K562 (cell line): ENCODE results near the gene FSTL1. TPM values are rescaled to one million over a fixed set of nuclear protein-coding genes. Genes with fewer than 3 reads are reported as not detected.

Source experiments
- ATAC-seq: fragments of 200-7000 bp; cut with Tn5 transposase; 3 replicates; pipeline ENCODE4 v1.9.1; 2020; ENCODE audit warnings: moderate library complexity
- BruUV-seq: library from RNA; stranded (reverse); fragments of 400-500 nt; replicated peaks from 2 replicates; lab custom pipeline; 2021; lab: Mats Ljungman, UMichigan
- CTCF ChIA-PET: fragments of 300-600 bp; formaldehyde crosslinking; extraction: SDS; loops from one replicate; lab custom pipeline; 2021; ENCODE audit warnings: low intra/inter-chr PET ratio; lab: Yijun Ruan, JAX
- POLR2A ChIA-PET: fragments of 300-600, 350-650 bp; sonication (Branson Sonifier 250); formaldehyde crosslinking; extraction: SDS; loops from one replicate; lab custom pipeline; 2021; ENCODE audit warnings: antibody characterized with exemption, inconsistent platforms; lab: Yijun Ruan, JAX
- DNase-seq, 4 experiments: peaks; one replicate each; pipeline versions ENCODE4 v3.0.0 to v3.0.0-alpha.2; 2011 to 2018; ENCODE audit warnings: low spot score in 3 of 4, mixed read lengths in 3 of 4; ENCODE audit errors: extremely low read depth in 1 of 4
- FAIRE-seq: peaks from 2 replicates; lab custom pipeline; 2011; peaks lifted over from hg19 to GRCh38; lab: Jason Lieb, UNC
- H2AFZ ChIP-seq: 2 replicates; pipeline ENCODE4 v1.6.0; 2011; ENCODE audit warnings: low read depth, low read length, control low read depth, inconsistent platforms
- H3K27ac ChIP-seq: fragments of 200-600 bp; 3 replicates; pipeline ENCODE4 v1.8.0; 2011; ENCODE audit warnings: low read depth, mild to moderate bottlenecking, control low read depth, inconsistent platforms, low read length, moderate library complexity, mixed read lengths; ENCODE audit errors: extremely low read depth
- H3K27me3 ChIP-seq, 2 experiments: fragments of 300-600 bp in 1 of 2; 2 replicates in 1 of 2; 3 replicates in 1 of 2; pipeline versions ENCODE4 v1.6.0 to v1.8.0; 2011; ENCODE audit warnings: inconsistent platforms in 2 of 2, low read length in 2 of 2, mild to moderate bottlenecking in 1 of 2, mixed read lengths in 1 of 2, moderate library complexity in 1 of 2; ENCODE audit not compliant: control insufficient read depth in 2 of 2, insufficient read depth in 2 of 2
- H3K36me3 ChIP-seq: fragments of 300-600 bp; 3 replicates; pipeline ENCODE4 v1.8.0; 2011; ENCODE audit warnings: mild to moderate bottlenecking, low read length, inconsistent platforms; ENCODE audit not compliant: control insufficient read depth, insufficient read depth
- H3K4me1 ChIP-seq, 2 experiments: fragments of 200-600 bp in 1 of 2; replicated peaks in 1 of 2; 2 replicates in 1 of 2; 3 replicates in 1 of 2; pipeline versions ENCODE4 v1.5.1 to v1.8.0; 2011; ENCODE audit warnings: inconsistent platforms in 2 of 2, low read length in 2 of 2, mild to moderate bottlenecking in 1 of 2, mixed read lengths in 1 of 2, moderate library complexity in 1 of 2; ENCODE audit not compliant: control insufficient read depth in 2 of 2, insufficient read depth in 2 of 2
- H3K4me2 ChIP-seq: 2 replicates; pipeline ENCODE4 v1.6.1; 2011; ENCODE audit warnings: low read length, control low read depth, inconsistent platforms, mixed read lengths; ENCODE audit not compliant: insufficient read depth
- H3K4me3 ChIP-seq: fragments of 200-600 bp; sonication (generic), shearing (Covaris generic); 2 replicates; pipeline ENCODE4 v1.5.1; 2016; ENCODE audit warnings: control low read depth, inconsistent platforms
- H3K79me2 ChIP-seq: fragments of 200-600 bp; 3 replicates; pipeline ENCODE4 v1.8.0; 2011; ENCODE audit warnings: low read length, inconsistent platforms; ENCODE audit not compliant: control insufficient read depth, insufficient read depth
- H3K9ac ChIP-seq, 2 experiments: 2 replicates each; pipeline versions ENCODE4 v1.6.0 to v1.6.1; 2011; ENCODE audit warnings: low read depth in 2 of 2, low read length in 2 of 2, control low read depth in 1 of 2, inconsistent platforms in 1 of 2, mild to moderate bottlenecking in 1 of 2, mixed read lengths in 1 of 2; ENCODE audit not compliant: insufficient read depth in 1 of 2
- H3K9me1 ChIP-seq: one replicate; pipeline ENCODE4 v1.6.0; 2011; ENCODE audit warnings: inconsistent platforms, mild to moderate bottlenecking, low read length, moderate library complexity; ENCODE audit not compliant: control insufficient read depth, insufficient read depth
- H3K9me3 ChIP-seq: replicated peaks from 2 replicates; pipeline ENCODE4 v1.5.1; 2011; ENCODE audit warnings: low read depth, low read length, inconsistent platforms; ENCODE audit not compliant: control insufficient read depth, insufficient read depth
- H4K20me1 ChIP-seq: replicated peaks from 2 replicates; pipeline ENCODE4 v1.6.1; 2011; ENCODE audit warnings: low read length, inconsistent platforms, mixed read lengths; ENCODE audit not compliant: control insufficient read depth, insufficient read depth
- GTF2F1 ChIP-seq: IDR thresholded peaks from 2 replicates; pipeline ENCODE4 v1.6.1; 2011; ENCODE audit warnings: low read depth, low read length, improper control_type of control experiment
- NCOA4 ChIP-seq: fragments of 450-650 bp; IDR thresholded peaks from 2 replicates; pipeline ENCODE4 v1.6.1; 2018; ENCODE audit warnings: mild to moderate bottlenecking; ENCODE audit not compliant: partially characterized antibody
- PRDM10 ChIP-seq: fragments of 450-650 bp; IDR thresholded peaks from 2 replicates; pipeline ENCODE4 v1.6.1; 2018; ENCODE audit not compliant: partially characterized antibody
- WGBS: fragments of 100-300 bp; shearing (Covaris generic); methylation state at CpG from one replicate; pipeline ENCODE4 v1.1.6; 2016; ENCODE audit warnings: low coverage, mixed read lengths; ENCODE audit not compliant: insufficient coverage; ENCODE audit errors: missing lambda C conversion rate; 5-methylcytosine and 5-hydroxymethylcytosine counted together
- in situ Hi-C: fragments of 300-500 bp; cut with MboI; formaldehyde crosslinking; loops from 4 replicates; pipeline ENCODE4 v1.15.0; 2018; ENCODE audit warnings: inconsistent platforms, mixed read lengths
- intact Hi-C: fragments of 100-400 bp; cut with micrococcal nuclease; formaldehyde crosslinking; loops from 2 replicates; pipeline ENCODE4 v1.14.2; 2022
- polyA plus RNA-seq, 8 experiments: library from polyadenylated mRNA; depleted of rRNA in 4 of 8; stranded (reverse) in 5 of 8; unstranded in 3 of 8; fragments of >200 nt; fragmentation: Nextera tagmentation in 2 of 8; fragmentation: Illumina TruSeq in 1 of 8; extraction: Ambion mirVana in 2 of 8; extraction: Trizol in 1 of 8; gene quantifications; 2 replicates each; pipeline versions ENCODE4 v1.2.1 to v1.2.3, GENCODE V29; 2011 to 2014; ENCODE audit warnings: inconsistent platforms in 1 of 8, missing spikeins in 1 of 8
- total RNA-seq, 7 experiments: library from RNA; depleted of rRNA in 6 of 7; stranded (reverse); fragments of >200 nt in 6 of 7; fragmentation: Illumina TruSeq in 2 of 7; extraction: Trizol in 2 of 7; gene quantifications; 2 replicates each; pipeline versions ENCODE4 v1.2.1 to v1.2.3, GENCODE V29; 2011 to 2021; ENCODE audit warnings: low replicate concordance in 1 of 7
- TF ChIP-seq, protein P1 (sequence below): IDR thresholded peaks from 2 replicates; pipeline ENCODE4 v1.6.1; 2011; ENCODE audit warnings: borderline replicate concordance, low read depth, mild to moderate bottlenecking, moderate library complexity, low read length; ENCODE audit not compliant: insufficient read depth, poor library complexity, severe bottlenecking

Gene FSTL1
- total and polyA plus RNA-seq, 9 of the 15 experiments (the other 6 are each of a cell fraction or from before 2014, with no cell fraction given), result 0.01 to 0.58 (median 0.08) TPM; not detected in 2

DNA sequence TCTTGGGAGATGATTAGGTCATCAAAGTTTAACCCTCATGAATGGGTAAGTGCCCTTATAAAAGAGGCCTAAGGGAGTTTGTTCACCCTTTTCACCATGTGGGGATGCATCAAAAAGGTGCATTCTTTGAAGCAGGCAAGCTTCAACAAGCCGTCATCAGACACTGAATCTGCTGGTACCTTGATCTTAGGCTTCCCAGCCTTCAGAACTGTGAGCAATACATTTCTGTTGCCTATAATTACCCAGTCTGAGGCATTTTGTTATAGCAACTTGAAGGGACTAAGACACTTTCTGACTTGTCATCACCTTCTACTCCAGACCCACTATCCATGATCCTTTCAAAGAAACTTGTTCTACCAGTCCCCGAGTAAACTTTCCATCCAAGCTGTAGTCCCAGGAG is 57.0 kb downstream of the FSTL1 start (continued):
- TF ChIP-seq PRDM10 (no peak), GTF2F1 (no peak)

DNA sequence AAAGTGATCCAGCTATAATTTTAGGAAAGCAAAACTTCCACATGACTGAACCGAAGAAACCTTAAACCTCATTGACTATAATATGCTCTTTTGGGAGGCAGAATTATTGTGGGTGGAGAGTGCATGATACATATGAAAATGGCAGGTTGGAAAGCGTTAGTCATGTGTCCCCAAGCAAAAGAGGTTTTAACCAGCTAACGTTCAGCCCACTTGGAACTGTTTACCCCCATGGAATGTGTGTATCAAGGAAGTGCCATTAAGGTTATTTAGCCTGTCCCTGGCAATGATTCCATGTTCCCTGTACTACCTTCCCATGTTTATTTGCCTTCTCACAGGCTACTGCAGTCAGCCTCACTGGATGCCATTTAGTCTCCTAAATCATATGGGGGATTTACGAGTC is 57.5 kb downstream of the FSTL1 start:
- WGBS, result 0% methylated on average over 3 of the region's 4 CpGs
- DNase-seq, result no peak
- H3K4me2 ChIP-seq, result no peak overlapping the region
- no peaks in the 10 kb centered on the region for H3K36me3 ChIP-seq
- peaks cover 0 to 6% of the 10 kb centered on the region in 2 experiments; a peak in 1 of 5 replicates for H3K27me3 ChIP-seq
- ChIA-PET CTCF (no interaction called here), POLR2A (no interaction called here)
- no peaks in the 10 kb centered on the region for H3K4me1 ChIP-seq
- no peaks in the 10 kb centered on the region for H3K9me1 ChIP-seq
- H3K4me3 ChIP-seq, result no peak overlapping the region
- no peak for ATAC-seq
- no peak overlapping the region for H2AFZ ChIP-seq
- intact Hi-C loops, result no loop called here
- FAIRE-seq, result no peak
- no TSS peak for BruUV-seq
- no peaks in the 10 kb centered on the region for H4K20me1 ChIP-seq
- TF ChIP-seq NCOA4, result no peak
- TF ChIP-seq, protein P1, sequence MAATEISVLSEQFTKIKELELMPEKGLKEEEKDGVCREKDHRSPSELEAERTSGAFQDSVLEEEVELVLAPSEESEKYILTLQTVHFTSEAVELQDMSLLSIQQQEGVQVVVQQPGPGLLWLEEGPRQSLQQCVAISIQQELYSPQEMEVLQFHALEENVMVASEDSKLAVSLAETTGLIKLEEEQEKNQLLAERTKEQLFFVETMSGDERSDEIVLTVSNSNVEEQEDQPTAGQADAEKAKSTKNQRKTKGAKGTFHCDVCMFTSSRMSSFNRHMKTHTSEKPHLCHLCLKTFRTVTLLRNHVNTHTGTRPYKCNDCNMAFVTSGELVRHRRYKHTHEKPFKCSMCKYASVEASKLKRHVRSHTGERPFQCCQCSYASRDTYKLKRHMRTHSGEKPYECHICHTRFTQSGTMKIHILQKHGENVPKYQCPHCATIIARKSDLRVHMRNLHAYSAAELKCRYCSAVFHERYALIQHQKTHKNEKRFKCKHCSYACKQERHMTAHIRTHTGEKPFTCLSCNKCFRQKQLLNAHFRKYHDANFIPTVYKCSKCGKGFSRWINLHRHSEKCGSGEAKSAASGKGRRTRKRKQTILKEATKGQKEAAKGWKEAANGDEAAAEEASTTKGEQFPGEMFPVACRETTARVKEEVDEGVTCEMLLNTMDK, result no peak
- no peak overlapping the region for H3K9ac ChIP-seq
- no peaks in the 10 kb centered on the region for H3K9me3 ChIP-seq
- no peak overlapping the region for H3K27ac ChIP-seq
- no peaks in the 10 kb centered on the region for H3K79me2 ChIP-seq
- in situ Hi-C loops, result no loop called here
